Keratinocyte (primary cell): ENCODE results near the gene CFLAR. TPM values are rescaled to one million over a fixed set of nuclear protein-coding genes. Genes with fewer than 3 reads are reported as not detected.

Source experiments
- DNase-seq: peaks from one replicate; pipeline ENCODE4 v3.0.0-alpha.2; 2011; ENCODE audit warnings: low read depth, missing footprints, low spot score
- FAIRE-seq: peaks from 2 replicates; lab custom pipeline; 2011; peaks lifted over from hg19 to GRCh38; lab: Jason Lieb, UNC
- H2AFZ ChIP-seq: 2 replicates; pipeline ENCODE4 v1.6.0; 2012; ENCODE audit warnings: low read length, control low read depth, inconsistent platforms; ENCODE audit not compliant: control insufficient read depth
- H3K27ac ChIP-seq: 2 replicates; pipeline ENCODE4 v1.5.1; 2011; ENCODE audit warnings: low read length; ENCODE audit not compliant: control insufficient read depth, insufficient read depth
- H3K27me3 ChIP-seq: 3 replicates; pipeline ENCODE4 v1.6.0; 2011; ENCODE audit warnings: low read length; ENCODE audit not compliant: control insufficient read depth, insufficient read depth; ENCODE audit errors: extremely low read depth
- H3K36me3 ChIP-seq, 2 experiments: 2 replicates in 1 of 2; 3 replicates in 1 of 2; pipeline ENCODE4 v1.5.1; 2011; ENCODE audit warnings: low read length in 2 of 2, mild to moderate bottlenecking in 1 of 2; ENCODE audit not compliant: control insufficient read depth in 2 of 2, insufficient read depth in 2 of 2; ENCODE audit errors: extremely low read depth in 1 of 2
- H3K4me1 ChIP-seq: 3 replicates; pipeline ENCODE4 v1.5.1; 2011; ENCODE audit warnings: low read length; ENCODE audit not compliant: control insufficient read depth, insufficient read depth; ENCODE audit errors: extremely low read depth
- H3K4me2 ChIP-seq: 3 replicates; pipeline ENCODE4 v1.6.0; 2011; ENCODE audit warnings: low read depth, low read length; ENCODE audit not compliant: control insufficient read depth, insufficient read depth; ENCODE audit errors: extremely low read depth
- H3K4me3 ChIP-seq, 3 experiments: fragments of 200-600 bp in 1 of 3; sonication (generic) in 1 of 3; 2 replicates in 2 of 3; 3 replicates in 1 of 3; pipeline ENCODE4 v1.5.1; 2011 to 2016; ENCODE audit warnings: low read length in 3 of 3, mild to moderate bottlenecking in 3 of 3, control low read depth in 2 of 3, inconsistent platforms in 1 of 3, low read depth in 1 of 3, mixed read lengths in 1 of 3, mixed run types in 1 of 3, moderate library complexity in 1 of 3; ENCODE audit not compliant: control insufficient read depth in 2 of 3, insufficient read depth in 2 of 3; ENCODE audit errors: extremely low read depth in 1 of 3
- H3K79me2 ChIP-seq: 2 replicates; pipeline ENCODE4 v1.6.0; 2012; ENCODE audit warnings: low read length; ENCODE audit not compliant: control insufficient read depth, insufficient read depth
- H3K9ac ChIP-seq: 3 replicates; pipeline ENCODE4 v1.6.0; 2011; ENCODE audit warnings: low read length; ENCODE audit not compliant: control insufficient read depth, insufficient read depth; ENCODE audit errors: extremely low read depth
- H3K9me1 ChIP-seq: 3 replicates; pipeline ENCODE4 v1.6.0; 2011; ENCODE audit warnings: low read length; ENCODE audit not compliant: control insufficient read depth, insufficient read depth; ENCODE audit errors: extremely low read depth
- H3K9me3 ChIP-seq: 2 replicates; pipeline ENCODE4 v1.5.1; 2012; ENCODE audit warnings: low read depth, low read length; ENCODE audit not compliant: control insufficient read depth
- H4K20me1 ChIP-seq: 3 replicates; pipeline ENCODE4 v1.6.0; 2011; ENCODE audit warnings: low read length; ENCODE audit not compliant: control insufficient read depth, insufficient read depth; ENCODE audit errors: extremely low read depth
- EZH2 ChIP-seq: IDR thresholded peaks from one replicate; pipeline ENCODE4 v1.6.1; 2012; ENCODE audit warnings: inconsistent platforms, mild to moderate bottlenecking, low read length, moderate library complexity
- dilution Hi-C: fragments of 300-500 bp; cut with MboI; formaldehyde crosslinking; loops from one replicate; pipeline ENCODE4 v1.7.0; 2020; ENCODE audit warnings: low sequenced_read_pairs; ENCODE audit not compliant: extremely low pct_ligation_motif_present
- polyA plus RNA-seq, 5 experiments: library from polyadenylated mRNA; depleted of rRNA in 3 of 5; stranded (reverse) in 3 of 5; stranded (forward) in 1 of 5; unstranded in 1 of 5; fragments of >200 nt; gene quantifications; 1 replicate in 1 of 5; 2 replicates in 3 of 5; 3 replicates in 1 of 5; pipeline versions ENCODE4 v1.2.1 to v1.2.3, GENCODE V29; 2011 to 2012; ENCODE audit warnings: missing spikeins in 2 of 5, low read depth in 1 of 5, low replicate concordance in 1 of 5
- TF ChIP-seq, protein P1 (sequence below), 3 experiments: IDR thresholded peaks in 1 of 3; conservative IDR thresholded peaks in 1 of 3; optimal IDR thresholded peaks in 1 of 3; 2 replicates in 2 of 3; 3 replicates in 1 of 3; pipeline versions ENCODE3 to v1.5.1; 2011; ENCODE audit warnings: low read length in 3 of 3, mild to moderate bottlenecking in 3 of 3, moderate library complexity in 2 of 3, control low read depth in 1 of 3, inconsistent platforms in 1 of 3; ENCODE audit not compliant: insufficient read depth in 2 of 3; ENCODE audit errors: extremely low read depth in 1 of 3

CFLAR gene
- polyA plus RNA-seq, 1 donor (not counting 4 experiments of a cell fraction or from before 2014, with no cell fraction given), result 37.3 TPM

- FAIRE-seq (no peak), DNase-seq (no peak)
- TF ChIP-seq, protein P1, sequence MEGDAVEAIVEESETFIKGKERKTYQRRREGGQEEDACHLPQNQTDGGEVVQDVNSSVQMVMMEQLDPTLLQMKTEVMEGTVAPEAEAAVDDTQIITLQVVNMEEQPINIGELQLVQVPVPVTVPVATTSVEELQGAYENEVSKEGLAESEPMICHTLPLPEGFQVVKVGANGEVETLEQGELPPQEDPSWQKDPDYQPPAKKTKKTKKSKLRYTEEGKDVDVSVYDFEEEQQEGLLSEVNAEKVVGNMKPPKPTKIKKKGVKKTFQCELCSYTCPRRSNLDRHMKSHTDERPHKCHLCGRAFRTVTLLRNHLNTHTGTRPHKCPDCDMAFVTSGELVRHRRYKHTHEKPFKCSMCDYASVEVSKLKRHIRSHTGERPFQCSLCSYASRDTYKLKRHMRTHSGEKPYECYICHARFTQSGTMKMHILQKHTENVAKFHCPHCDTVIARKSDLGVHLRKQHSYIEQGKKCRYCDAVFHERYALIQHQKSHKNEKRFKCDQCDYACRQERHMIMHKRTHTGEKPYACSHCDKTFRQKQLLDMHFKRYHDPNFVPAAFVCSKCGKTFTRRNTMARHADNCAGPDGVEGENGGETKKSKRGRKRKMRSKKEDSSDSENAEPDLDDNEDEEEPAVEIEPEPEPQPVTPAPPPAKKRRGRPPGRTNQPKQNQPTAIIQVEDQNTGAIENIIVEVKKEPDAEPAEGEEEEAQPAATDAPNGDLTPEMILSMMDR (optimal IDR thresholded peaks at IDR 0.05 in 1 of 3, IDR thresholded peaks at IDR 0.05 in 1 of 3, conservative IDR thresholded peaks at IDR 0.05 in 1 of 3; ENCODE audit: extremely low read depth in 1 of 3, insufficient read depth in 2 of 3, low read length in 3 of 3), result no peak
- no peak for TF ChIP-seq EZH2
- H3K9me3 ChIP-seq, result no peaks in the 10 kb centered on the region
- dilution Hi-C loops, result no loop called here
- peaks cover 13% of the 10 kb centered on the region in 2 experiments for H3K36me3 ChIP-seq
- H3K4me1 ChIP-seq, result peaks cover 42% of the 10 kb centered on the region
- no peaks in the 10 kb centered on the region for H3K9me1 ChIP-seq
- H3K9ac ChIP-seq, result no peak overlapping the region
- H3K4me3 ChIP-seq, result no peak overlapping the region
- no peak overlapping the region for H2AFZ ChIP-seq
- no peaks in the 10 kb centered on the region for H3K27me3 ChIP-seq
- no peak overlapping the region for H3K27ac ChIP-seq
- no peaks in the 10 kb centered on the region for H4K20me1 ChIP-seq
- peaks cover 17% of the 10 kb centered on the region for H3K79me2 ChIP-seq
- H3K4me2 ChIP-seq, result no peak overlapping the region
These were observed 38.8 kb downstream of the CFLAR start for GRCh38 chr2:201154615-201155399.

DNA sequence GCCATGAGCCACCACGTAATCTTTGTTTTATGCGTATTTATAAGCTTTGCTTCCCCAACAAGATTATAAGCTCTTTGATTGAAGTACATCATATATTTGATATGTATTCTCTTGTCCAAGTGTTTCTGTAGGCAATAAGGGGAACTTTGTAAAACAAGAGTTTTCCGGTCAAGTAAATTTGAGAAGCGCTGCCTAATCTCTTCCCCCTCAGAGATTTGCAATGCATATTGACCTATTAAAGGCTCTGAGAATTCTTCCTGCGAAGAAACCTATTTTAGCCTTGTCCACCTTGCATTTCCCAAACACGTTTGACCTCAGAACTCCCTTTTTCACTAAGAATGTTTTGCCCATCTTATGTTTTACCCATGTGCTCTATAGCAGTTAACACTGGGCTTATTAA, 40.1 kb downstream of the CFLAR start:
- Histone ChIP-seq H3K9ac (no peak overlapping the region), H3K4me3 (no peak overlapping the region), H2AFZ (no peak overlapping the region), H3K4me1 (peaks cover 33% of the 10 kb centered on the region), H4K20me1 (no peaks in the 10 kb centered on the region), H3K79me2 (peaks cover 17% of the 10 kb centered on the region), H3K27me3 (no peaks in the 10 kb centered on the region), H3K4me2 (no peak overlapping the region), H3K36me3 (peaks cover 14 to 22% of the 10 kb centered on the region in 2 experiments), H3K27ac (no peak overlapping the region), H3K9me3 (no peaks in the 10 kb centered on the region), H3K9me1 (no peaks in the 10 kb centered on the region)
- DNase-seq (no peak), FAIRE-seq (no peak)
- no peak for TF ChIP-seq EZH2
- TF ChIP-seq, protein P1 (optimal IDR thresholded peaks at IDR 0.05 in 1 of 3, IDR thresholded peaks at IDR 0.05 in 1 of 3, conservative IDR thresholded peaks at IDR 0.05 in 1 of 3; ENCODE audit: extremely low read depth in 1 of 3, insufficient read depth in 2 of 3, low read length in 3 of 3), result no peak
- dilution Hi-C loops, result no loop called here
